OCI-LY3 (cell line): ENCODE measurements around the gene METTL16.

ENCODE experiments used
- H2AFZ ChIP-seq: fragments of 200-600, 300-600 bp; shearing (Covaris generic); 2 replicates; pipeline ENCODE4 v1.6.0; 2014; ENCODE audit warnings: antibody characterized with exemption, low read depth, low read length
- H3K27ac ChIP-seq: fragments of 200-600, 300-600 bp; sonication (generic); 2 replicates; pipeline ENCODE4 v1.5.1; 2014; ENCODE audit warnings: mild to moderate bottlenecking, low read length, moderate library complexity, mixed read lengths
- H3K27me3 ChIP-seq: fragments of 200-600, 300-600 bp; sonication (generic); 2 replicates; pipeline ENCODE4 v1.6.1; 2014; ENCODE audit warnings: low read depth, low read length, mixed read lengths
- H3K36me3 ChIP-seq: fragments of 200-600, 300-600 bp; sonication (generic); replicated peaks from 2 replicates; pipeline ENCODE3; 2014; ENCODE audit warnings: low read depth, low read length, mixed read lengths
- H3K4me1 ChIP-seq: fragments of 300-600, 200-600 bp; sonication (generic); 2 replicates; pipeline ENCODE4 v1.6.1; 2014; ENCODE audit warnings: low read length, mixed read lengths
- H3K4me2 ChIP-seq: fragments of 200-600, 300-600 bp; sonication (generic); 2 replicates; pipeline ENCODE4 v1.6.1; 2014; ENCODE audit warnings: low read length, mixed read lengths
- H3K4me3 ChIP-seq: fragments of 300-600, 200-600 bp; sonication (generic); 2 replicates; pipeline ENCODE4 v1.5.1; 2014; ENCODE audit warnings: antibody characterized with exemption, mild to moderate bottlenecking, low read length, moderate library complexity
- H3K79me2 ChIP-seq: fragments of 300-600, 200-600 bp; shearing (Covaris generic); 2 replicates; pipeline ENCODE4 v1.6.1; 2014; ENCODE audit warnings: mild to moderate bottlenecking, low read length, mixed read lengths
- H3K9ac ChIP-seq: fragments of 300-600, 200-600 bp; shearing (Covaris generic); 2 replicates; pipeline ENCODE4 v1.6.0; 2014; ENCODE audit warnings: mild to moderate bottlenecking, low read length, moderate library complexity
- H3K9me3 ChIP-seq: fragments of 200-600, 300-600 bp; shearing (Covaris generic); 2 replicates; pipeline ENCODE4 v1.6.1; 2014; ENCODE audit warnings: low read length, mixed read lengths; ENCODE audit not compliant: insufficient read depth
- H4K20me1 ChIP-seq: fragments of 200-600, 300-600 bp; sonication (generic); 2 replicates; pipeline ENCODE4 v1.6.1; 2016; ENCODE audit warnings: low read length, mixed read lengths; ENCODE audit not compliant: insufficient read depth
- CTCF ChIP-seq: fragments of 200-600, 300-600 bp; sonication (generic); IDR thresholded peaks from 2 replicates; pipeline ENCODE4 v1.5.1; 2014; ENCODE audit warnings: antibody characterized with exemption, low read length, low read depth
- EZH2phosphoT487 ChIP-seq: fragments of 200-600 bp; shearing (Covaris generic); IDR thresholded peaks from 2 replicates; pipeline ENCODE4 v1.6.1; 2018; ENCODE audit warnings: antibody characterized with exemption, mixed run types, low read depth

METTL16 gene

DNA sequence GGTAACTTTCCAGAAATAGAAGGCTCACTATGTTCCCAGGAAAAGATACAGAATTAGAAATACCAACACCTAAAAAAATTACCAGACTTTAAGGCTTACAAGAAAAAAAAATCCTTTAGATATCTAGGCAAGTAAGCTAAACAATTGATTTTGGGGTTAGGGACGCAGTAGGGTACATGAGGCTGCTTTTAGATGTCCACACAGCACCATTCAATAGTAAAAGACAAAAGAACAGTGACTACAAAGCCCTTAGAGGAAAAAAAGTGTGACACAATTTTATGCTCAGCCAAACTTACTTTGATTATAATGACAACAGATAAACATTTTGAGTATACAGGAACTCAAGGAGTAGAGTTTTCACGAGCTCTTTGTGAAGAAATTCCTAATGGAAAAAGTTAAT, 29.9 kb downstream of the METTL16 start:
- no peaks in the 10 kb centered on the region for H3K27me3 ChIP-seq
- TF ChIP-seq EZH2phosphoT487 (no peak), CTCF (no peak)
- H3K9me3 ChIP-seq = no peaks in the 10 kb centered on the region
- H4K20me1 ChIP-seq = peaks cover 19% of the 10 kb centered on the region
- H3K4me1 ChIP-seq = peaks cover 23% of the 10 kb centered on the region
- peaks cover 6% of the 10 kb centered on the region for H3K36me3 ChIP-seq
- no peak overlapping the region for H3K27ac ChIP-seq
- no peak overlapping the region for H3K4me3 ChIP-seq
- no peak overlapping the region for H2AFZ ChIP-seq
- H3K9ac ChIP-seq = no peak overlapping the region
- H3K4me2 ChIP-seq = no peak overlapping the region
- peaks cover 66% of the 10 kb centered on the region for H3K79me2 ChIP-seq

GRCh38 chr17:2478458-2478857, 33.2 kb downstream of the METTL16 start:
- peaks cover 13% of the 10 kb centered on the region for H4K20me1 ChIP-seq
- peak overlapping the region; percentile 63 for H3K4me3 ChIP-seq
- H2AFZ ChIP-seq = no peak overlapping the region
- H3K9ac ChIP-seq = 0 out of 2 replicates have a peak overlapping the region, but pooled peaks have one; percentile 29
- H3K9me3 ChIP-seq = no peaks in the 10 kb centered on the region
- peaks cover 42% of the 10 kb centered on the region for H3K79me2 ChIP-seq
- peaks cover 23% of the 10 kb centered on the region for H3K4me1 ChIP-seq
- no peaks in the 10 kb centered on the region for H3K27me3 ChIP-seq
- TF ChIP-seq EZH2phosphoT487 = no peak
- no peak for TF ChIP-seq CTCF
- peaks cover 20% of the 10 kb centered on the region for H3K36me3 ChIP-seq
- peak overlapping the region; percentile 86 for H3K4me2 ChIP-seq
- peak overlapping the region; percentile 67 for H3K27ac ChIP-seq

DNA sequence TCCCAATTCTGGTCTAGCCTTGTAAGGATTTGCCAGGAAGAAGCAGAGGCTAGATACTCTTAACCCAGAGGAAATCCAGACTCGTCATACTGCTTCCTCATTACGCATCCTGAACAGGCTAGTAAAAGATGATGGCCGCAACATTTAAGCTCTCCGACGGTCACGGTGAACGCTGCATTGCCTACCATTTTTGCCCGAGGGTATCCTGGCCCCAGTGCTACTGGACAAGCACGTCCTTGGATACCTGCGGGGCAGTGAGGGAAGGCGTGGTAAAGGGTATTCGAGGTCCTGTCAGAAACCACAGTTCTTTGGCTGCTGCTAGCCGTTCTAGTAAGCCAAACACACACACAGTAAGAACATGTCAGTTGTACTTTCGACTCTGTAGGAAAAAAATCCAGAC, 36.6 kb downstream of the METTL16 start:
- Histone ChIP-seq H3K4me3 (no peak overlapping the region), H3K27me3 (no peaks in the 10 kb centered on the region), H3K9ac (no peak overlapping the region), H3K36me3 (peaks cover 26% of the 10 kb centered on the region), H3K79me2 (peaks cover 13% of the 10 kb centered on the region), H3K4me1 (peaks cover 23% of the 10 kb centered on the region), H3K9me3 (no peaks in the 10 kb centered on the region), H3K27ac (no peak overlapping the region), H3K4me2 (no peak overlapping the region), H2AFZ (no peak overlapping the region), H4K20me1 (peaks cover 11% of the 10 kb centered on the region)
- TF ChIP-seq CTCF (no peak), EZH2phosphoT487 (no peak)

DNA sequence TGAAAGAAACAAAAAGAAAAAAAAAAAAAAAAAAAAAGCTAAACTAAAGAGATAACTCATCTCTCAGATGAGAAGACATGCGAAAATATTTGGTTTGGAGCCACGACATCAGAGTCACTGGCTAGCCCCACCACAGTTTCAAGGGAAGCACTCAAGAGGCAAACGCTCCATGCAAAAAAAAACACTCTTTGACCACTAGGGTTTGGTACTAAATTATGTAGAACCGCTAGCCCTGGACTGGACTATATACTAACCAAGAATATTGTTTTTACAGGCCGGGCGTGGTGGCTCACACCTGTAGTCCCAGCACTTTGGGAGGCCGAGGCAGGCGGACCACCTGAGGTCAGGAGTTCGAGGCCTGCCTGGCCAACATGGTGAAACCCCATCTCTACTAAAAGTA, 37.3 kb downstream of the METTL16 start:
- Histone ChIP-seq H3K4me3 (no peak overlapping the region), H3K27me3 (no peaks in the 10 kb centered on the region), H3K9ac (no peak overlapping the region), H3K4me2 (no peak overlapping the region), H3K27ac (no peak overlapping the region), H2AFZ (no peak overlapping the region), H3K36me3 (peaks cover 31% of the 10 kb centered on the region), H4K20me1 (peaks cover 11% of the 10 kb centered on the region), H3K79me2 (peaks cover 9% of the 10 kb centered on the region), H3K4me1 (peaks cover 21% of the 10 kb centered on the region), H3K9me3 (no peaks in the 10 kb centered on the region)
- TF ChIP-seq CTCF = no peak
- no peak for TF ChIP-seq EZH2phosphoT487
